Stimulated activated memory B cell treated with anti-CD40 and anti-IgM and Interleukin-4, amounts not matched to agents 10 μg/mL and 1 μg/mL and 100 μg/mL, for 72 hours (primary cell): ENCODE results near the gene PAX5.

Source experiments
- ATAC-seq: fragments of 150-1000 bp; cut with Tn5 transposase; 2 replicates; pipeline ENCODE4 v1.10.0; 2021
- H3K27ac Mint-ChIP-seq: one replicate; pipeline ENCODE4 v1.8.0; 2022; ENCODE audit warnings: mild to moderate bottlenecking, mixed read lengths
- H3K27me3 Mint-ChIP-seq: one replicate; pipeline ENCODE4 v1.8.0; 2022; ENCODE audit warnings: mixed read lengths
- H3K36me3 Mint-ChIP-seq: one replicate; pipeline ENCODE4 v1.8.0; 2022; ENCODE audit warnings: mixed read lengths
- H3K4me1 Mint-ChIP-seq: one replicate; pipeline ENCODE4 v1.8.0; 2022; ENCODE audit warnings: mixed read lengths
- H3K4me3 Mint-ChIP-seq: one replicate; pipeline ENCODE4 v1.8.0; 2022; ENCODE audit warnings: mild to moderate bottlenecking, moderate library complexity, mixed read lengths
- H3K9me3 Mint-ChIP-seq: one replicate; pipeline ENCODE4 v1.8.0; 2022; ENCODE audit warnings: mixed read lengths

Gene PAX5

DNA sequence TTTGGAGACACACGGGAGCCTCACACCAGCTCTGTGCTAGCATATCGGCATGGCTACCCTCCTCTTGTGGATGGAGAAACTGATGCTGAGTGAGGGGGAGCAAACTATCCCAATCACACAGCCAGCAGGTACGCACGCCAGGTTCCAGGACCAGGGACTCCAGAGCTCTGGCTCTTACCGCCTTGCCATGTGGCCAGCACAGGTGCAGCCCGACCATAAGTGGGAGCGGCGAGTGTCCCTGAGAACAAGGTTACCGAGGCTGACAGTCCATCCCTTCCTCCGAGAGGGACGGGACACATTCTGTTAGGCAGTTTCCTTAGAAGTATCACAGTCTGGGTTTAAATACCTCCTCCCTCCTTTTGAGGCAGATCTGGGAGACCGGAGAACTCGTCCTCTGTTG is 86.0 kb downstream of the PAX5 start:
- Mint-ChIP-seq H3K9me3 (no peaks in the 10 kb centered on the region), H3K27me3 (no peaks in the 10 kb centered on the region), H3K4me1 (peaks cover 86% of the 10 kb centered on the region), H3K27ac (peak overlapping the region; percentile 78), H3K4me3 (no peak overlapping the region), H3K36me3 (peaks cover 74% of the 10 kb centered on the region)
- no peak for ATAC-seq

DNA sequence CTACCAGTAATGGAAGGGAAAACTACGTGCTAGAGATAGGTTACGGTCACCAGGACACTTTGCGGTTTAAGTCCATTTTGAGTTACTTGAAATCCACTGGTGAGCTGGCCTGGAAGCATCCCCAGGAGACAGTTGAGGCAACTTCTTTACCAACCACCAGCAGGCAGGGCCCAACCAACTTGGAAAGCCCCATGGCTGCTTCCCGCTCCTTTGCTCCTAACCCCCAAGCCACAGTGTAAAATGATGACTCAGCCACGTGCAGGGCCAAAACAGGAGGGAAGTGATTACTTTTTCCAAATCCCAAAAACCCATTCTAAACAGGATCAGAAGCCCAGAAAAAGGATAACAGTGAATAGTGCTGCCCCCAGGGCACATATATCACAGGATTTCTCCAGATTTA is 87.4 kb downstream of the PAX5 start:
- Mint-ChIP-seq H3K4me3 (no peak overlapping the region), H3K4me1 (peaks cover 84% of the 10 kb centered on the region), H3K27ac (peak overlapping the region; percentile 66), H3K27me3 (no peaks in the 10 kb centered on the region), H3K9me3 (no peaks in the 10 kb centered on the region), H3K36me3 (peaks cover 70% of the 10 kb centered on the region)
- ATAC-seq: no peak

DNA sequence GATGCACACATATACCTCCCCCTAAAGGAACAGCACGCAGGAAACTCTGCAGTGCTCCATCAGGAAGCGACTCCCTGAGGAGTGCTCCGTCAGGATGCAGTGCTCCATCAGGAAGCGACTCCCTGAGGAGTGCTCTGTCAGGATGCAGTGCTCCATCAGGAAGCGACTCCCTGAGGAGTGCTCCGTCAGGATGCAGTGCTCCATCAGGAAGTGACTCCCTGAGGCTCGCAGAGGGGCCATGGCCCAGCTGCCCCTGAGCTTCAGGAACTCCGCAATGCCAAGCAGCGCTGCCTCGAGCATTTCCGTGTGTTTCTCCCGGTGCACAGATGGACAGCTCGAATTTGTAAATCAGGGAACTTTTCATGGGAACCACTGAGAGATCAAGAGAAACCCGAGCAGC is 88.1 kb downstream of the PAX5 start:
- no peak for ATAC-seq
- Mint-ChIP-seq H3K36me3 (peaks cover 73% of the 10 kb centered on the region), H3K9me3 (no peaks in the 10 kb centered on the region), H3K4me1 (peaks cover 84% of the 10 kb centered on the region), H3K27me3 (no peaks in the 10 kb centered on the region), H3K4me3 (no peak overlapping the region), H3K27ac (peak overlapping the region; percentile 66)

DNA sequence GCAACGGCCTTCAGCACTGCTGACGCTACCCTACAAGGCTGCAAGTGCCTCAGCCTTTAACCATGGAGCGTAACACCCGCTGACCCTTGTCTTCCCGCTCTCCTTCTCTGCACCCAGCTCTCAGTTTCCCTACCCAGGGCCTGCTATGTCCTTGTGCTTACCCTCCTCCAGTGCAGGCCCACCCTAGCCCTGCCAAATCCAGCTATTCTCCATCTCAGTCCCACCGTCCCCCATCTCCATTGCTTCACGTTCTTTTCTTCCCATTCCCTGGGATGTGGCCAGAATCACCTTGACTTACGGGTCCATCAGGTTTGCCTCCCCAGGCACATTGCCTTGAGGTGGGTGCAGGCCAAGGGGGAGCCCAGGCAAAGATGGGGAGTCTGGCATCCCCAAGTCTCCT is 91.2 kb downstream of the PAX5 start:
- Mint-ChIP-seq H3K27me3 (no peaks in the 10 kb centered on the region), H3K4me3 (no peak overlapping the region), H3K27ac (peak overlapping the region; percentile 11), H3K36me3 (peaks cover 75% of the 10 kb centered on the region), H3K9me3 (no peaks in the 10 kb centered on the region), H3K4me1 (peaks cover 84% of the 10 kb centered on the region)
- ATAC-seq: no peak

DNA sequence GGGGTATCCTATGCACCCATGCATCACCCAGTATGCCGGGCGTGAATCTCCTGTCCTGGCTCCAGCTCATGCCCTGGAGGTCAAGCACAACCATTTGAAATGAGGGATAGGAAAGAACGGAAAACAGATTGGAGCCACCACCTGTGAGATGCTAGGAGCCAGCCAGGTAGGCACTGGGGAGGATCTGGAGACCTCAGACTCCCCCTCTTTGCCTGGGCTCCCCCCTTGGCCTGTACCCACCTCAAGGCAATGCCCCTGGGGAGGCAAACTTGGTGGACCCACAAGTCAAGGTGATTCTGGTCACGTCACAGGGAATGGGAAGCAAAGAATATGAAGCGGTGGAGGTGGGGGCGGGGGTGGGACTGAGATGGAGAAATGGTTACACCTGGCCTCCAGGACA is 92.6 kb downstream of the PAX5 start:
- Mint-ChIP-seq H3K4me3 (no peak overlapping the region), H3K36me3 (peaks cover 70% of the 10 kb centered on the region), H3K4me1 (peaks cover 86% of the 10 kb centered on the region), H3K27me3 (no peaks in the 10 kb centered on the region), H3K27ac (peak overlapping the region; percentile 91), H3K9me3 (no peaks in the 10 kb centered on the region)
- no peak for ATAC-seq

DNA sequence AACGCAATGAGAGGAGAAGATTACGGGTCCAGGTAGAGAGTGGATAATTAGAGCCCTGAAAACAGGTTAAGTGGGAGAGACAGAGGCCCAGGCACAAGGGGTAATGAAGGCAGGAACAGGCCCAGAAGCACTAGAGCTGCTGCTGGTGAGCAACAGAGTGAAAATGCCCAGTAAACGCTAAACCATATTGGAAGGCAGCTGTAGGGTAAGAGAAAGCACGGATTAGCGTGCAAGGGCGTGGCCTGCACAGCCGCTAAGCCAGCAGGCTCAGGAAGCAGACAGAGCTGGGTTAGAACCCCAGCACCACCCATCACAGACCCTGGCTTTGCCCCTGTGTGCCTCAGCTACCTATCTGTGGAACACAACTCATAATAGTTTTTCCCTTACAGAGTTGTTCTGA is 93.2 kb downstream of the PAX5 start:
- Mint-ChIP-seq H3K4me3 (no peak overlapping the region), H3K36me3 (peaks cover 67% of the 10 kb centered on the region), H3K27me3 (no peaks in the 10 kb centered on the region)

DNA sequence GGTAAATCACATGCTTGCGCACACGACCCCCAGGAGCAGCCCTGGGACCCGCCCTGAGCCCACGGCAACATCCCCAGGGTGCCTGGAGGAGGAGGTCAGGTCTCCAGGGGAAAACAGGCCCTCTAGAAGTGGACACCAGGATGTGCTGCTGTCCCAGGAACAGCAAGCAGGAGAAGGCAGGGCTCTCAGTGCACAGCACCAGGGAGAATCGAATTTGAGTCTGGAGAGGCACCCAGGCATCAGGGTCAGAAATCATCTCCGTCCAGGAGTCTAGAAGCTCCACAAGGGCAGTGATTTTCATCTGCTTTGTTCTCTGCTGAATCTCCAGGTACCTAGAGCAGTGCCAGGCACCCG is 93.6 kb downstream of the PAX5 start:
- Mint-ChIP-seq H3K36me3 (peaks cover 71% of the 10 kb centered on the region), H3K4me3 (no peak overlapping the region), H3K9me3 (no peaks in the 10 kb centered on the region), H3K4me1 (peaks cover 90% of the 10 kb centered on the region), H3K27ac (peak overlapping the region; percentile 91), H3K27me3 (no peaks in the 10 kb centered on the region)
- no peak for ATAC-seq

More for the DNA sequence above, 93.2 kb downstream of the PAX5 start:
- Mint-ChIP-seq H3K27ac (peak overlapping the region; percentile 91), H3K9me3 (no peaks in the 10 kb centered on the region), H3K4me1 (peaks cover 86% of the 10 kb centered on the region)
- ATAC-seq: no peak

DNA sequence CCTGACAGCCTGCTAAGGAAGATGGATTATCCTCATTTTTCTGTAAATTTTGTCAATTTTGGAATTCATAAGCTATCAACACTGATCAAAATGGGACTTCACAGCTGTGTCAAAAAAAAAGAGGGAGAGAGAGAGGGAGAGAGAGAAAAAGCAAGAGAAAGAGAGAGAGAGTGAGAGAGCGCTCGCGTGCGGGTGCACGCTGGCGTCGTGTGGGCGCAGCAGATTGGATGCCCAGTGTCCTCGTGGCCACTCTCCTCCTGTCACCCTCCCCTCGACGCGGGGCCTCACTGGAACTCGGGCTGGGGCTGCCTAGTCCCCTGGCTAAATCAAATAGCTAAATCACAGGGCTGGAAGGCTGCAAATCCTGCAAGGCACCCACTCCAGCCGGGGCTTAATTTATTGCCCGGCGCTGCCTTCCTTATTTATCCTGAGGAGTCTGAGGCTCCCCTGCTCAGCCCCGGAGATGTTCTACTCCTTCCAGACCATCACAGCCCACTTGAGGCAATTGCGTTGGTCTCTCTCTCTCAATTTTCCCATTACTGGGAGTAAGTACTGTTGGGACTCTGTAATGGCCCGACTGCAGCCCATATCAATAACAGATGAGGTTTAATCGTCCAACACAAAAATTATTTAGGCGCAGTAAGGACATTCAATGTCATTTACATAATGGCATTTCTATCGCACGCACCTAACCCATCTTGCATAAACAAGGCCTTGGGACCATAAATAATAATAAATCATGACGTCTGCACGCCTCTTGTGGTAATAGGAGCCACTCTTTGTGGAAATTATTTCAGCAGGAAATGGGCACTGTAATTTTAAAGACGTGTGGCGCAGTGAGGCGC is 94.2 kb downstream of the PAX5 start:
- Mint-ChIP-seq H3K4me1 (peaks cover 93% of the 10 kb centered on the region), H3K36me3 (peaks cover 73% of the 10 kb centered on the region), H3K27me3 (no peaks in the 10 kb centered on the region), H3K27ac (peak overlapping the region; percentile 91), H3K9me3 (no peaks in the 10 kb centered on the region), H3K4me3 (no peak overlapping the region)
- ATAC-seq: no peak

DNA sequence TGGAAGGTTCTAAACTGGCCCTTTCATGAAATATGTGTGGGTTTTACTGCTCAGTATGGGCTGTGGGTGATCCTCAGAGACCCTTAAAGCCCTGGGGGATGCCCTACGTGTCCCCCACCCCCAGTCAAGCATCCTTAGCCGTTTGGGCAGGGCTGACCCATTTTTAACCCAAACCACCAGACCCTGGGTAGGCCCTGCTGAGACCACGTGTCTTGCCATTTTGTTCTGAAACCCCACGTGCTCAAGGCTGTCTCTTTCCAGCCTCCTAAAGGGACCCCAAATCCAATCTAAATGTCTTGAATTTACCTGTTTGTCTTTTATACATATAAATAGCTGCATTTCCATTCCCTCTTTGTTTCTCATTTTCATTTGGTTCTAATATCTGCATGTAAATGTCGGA is 94.9 kb downstream of the PAX5 start:
- Mint-ChIP-seq H3K9me3 (no peaks in the 10 kb centered on the region), H3K27ac (peak overlapping the region; percentile 91), H3K27me3 (no peaks in the 10 kb centered on the region), H3K36me3 (peaks cover 70% of the 10 kb centered on the region), H3K4me1 (peaks cover 93% of the 10 kb centered on the region), H3K4me3 (no peak overlapping the region)
- no peak for ATAC-seq

DNA sequence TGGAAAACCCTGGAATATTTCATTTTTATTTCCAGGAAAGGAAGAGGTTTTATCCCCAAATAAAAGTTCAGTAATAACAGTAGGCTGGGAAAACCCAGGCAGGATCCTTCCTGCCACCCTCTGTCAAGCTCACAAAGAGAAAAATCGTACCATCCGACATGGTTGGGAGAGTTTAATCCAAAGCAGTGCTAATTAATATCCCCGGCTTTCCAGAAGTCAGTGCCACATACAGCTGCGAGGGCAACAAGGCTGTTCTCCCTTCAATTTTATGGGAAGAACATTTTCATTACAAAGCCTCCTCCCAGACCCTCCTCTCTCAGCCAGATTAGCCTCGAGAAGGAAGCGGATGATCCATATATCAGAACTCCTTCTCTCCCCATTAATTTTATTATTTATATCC is 95.5 kb downstream of the PAX5 start:
- Mint-ChIP-seq H3K27ac (peak overlapping the region; percentile 91), H3K4me3 (peak overlapping the region; percentile 29), H3K27me3 (no peaks in the 10 kb centered on the region), H3K4me1 (peaks cover 98% of the 10 kb centered on the region), H3K9me3 (no peaks in the 10 kb centered on the region), H3K36me3 (peaks cover 74% of the 10 kb centered on the region)
- no peak for ATAC-seq

DNA sequence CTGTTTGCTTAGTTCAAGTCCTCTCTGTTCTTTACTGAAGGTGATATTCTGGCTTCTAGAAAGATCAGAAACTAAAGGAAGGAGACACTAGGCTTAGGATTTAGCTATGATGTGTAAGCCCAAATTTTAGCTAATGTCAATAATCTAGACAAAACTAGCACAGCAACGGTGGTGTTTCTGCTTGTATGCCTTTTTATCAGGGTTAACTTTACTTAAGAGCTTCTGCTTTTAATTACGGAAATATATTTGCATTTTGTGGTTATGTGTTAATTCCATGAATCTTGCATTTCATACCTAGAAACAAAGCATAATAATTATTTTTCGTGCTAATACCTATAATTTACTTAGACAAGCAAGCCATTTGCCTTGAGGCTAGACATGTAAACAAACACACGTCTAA is 96.1 kb downstream of the PAX5 start:
- Mint-ChIP-seq H3K9me3 (no peaks in the 10 kb centered on the region), H3K27ac (peak overlapping the region; percentile 91), H3K36me3 (peaks cover 78% of the 10 kb centered on the region), H3K4me3 (no peak overlapping the region), H3K4me1 (peaks cover 98% of the 10 kb centered on the region), H3K27me3 (no peaks in the 10 kb centered on the region)
- no peak for ATAC-seq

DNA sequence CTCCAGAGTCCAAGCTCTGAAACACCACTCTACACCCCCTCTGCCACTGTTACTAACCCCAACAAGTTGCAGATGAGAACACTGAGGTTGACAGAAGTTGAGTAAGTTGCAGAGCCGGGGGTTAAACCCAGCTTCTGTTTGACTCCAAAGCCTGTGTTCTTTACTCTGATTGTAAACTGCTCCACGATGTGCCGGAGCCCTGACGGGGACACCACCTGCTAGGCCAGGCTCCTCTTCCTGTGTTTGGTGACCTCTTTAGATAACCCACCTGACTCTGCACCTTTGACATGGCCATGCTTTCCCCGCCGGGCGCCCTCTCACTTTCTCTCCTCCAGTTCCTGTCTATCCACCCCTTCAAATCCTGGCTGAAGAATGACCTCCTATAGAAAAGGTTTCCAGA is 96.7 kb downstream of the PAX5 start:
- peaks cover 81% of the 10 kb centered on the region for H3K36me3 Mint-ChIP-seq
- H3K9me3 Mint-ChIP-seq: peaks cover 1% of the 10 kb centered on the region
- peaks cover 97% of the 10 kb centered on the region for H3K4me1 Mint-ChIP-seq
- H3K4me3 Mint-ChIP-seq: peak overlapping the region; percentile 19
- no peak for ATAC-seq
- peak overlapping the region; percentile 91 for H3K27ac Mint-ChIP-seq
- no peaks in the 10 kb centered on the region for H3K27me3 Mint-ChIP-seq

DNA sequence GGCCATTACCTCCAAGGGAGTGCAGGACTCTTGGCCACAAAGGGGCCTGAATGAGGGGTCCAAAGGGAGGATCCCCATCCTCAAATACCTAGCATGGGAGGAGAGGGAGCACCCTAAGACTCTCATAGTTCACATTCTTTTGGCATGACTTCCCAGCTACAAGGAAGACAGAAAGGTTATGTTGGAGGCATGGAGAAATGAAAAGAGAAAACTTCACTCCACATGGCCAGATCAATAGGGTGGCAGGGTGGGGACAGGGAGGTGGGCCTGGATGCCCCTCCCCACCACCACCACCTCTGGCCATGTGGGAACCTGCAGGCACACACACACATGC is 97.6 kb downstream of the PAX5 start:
- peaks cover 95% of the 10 kb centered on the region for H3K4me1 Mint-ChIP-seq
- H3K9me3 Mint-ChIP-seq: peaks cover 4% of the 10 kb centered on the region
- peaks cover 82% of the 10 kb centered on the region for H3K36me3 Mint-ChIP-seq
- no peak overlapping the region for H3K4me3 Mint-ChIP-seq
- no peak for ATAC-seq
- H3K27me3 Mint-ChIP-seq: no peaks in the 10 kb centered on the region
- H3K27ac Mint-ChIP-seq: peak overlapping the region; percentile 91

DNA sequence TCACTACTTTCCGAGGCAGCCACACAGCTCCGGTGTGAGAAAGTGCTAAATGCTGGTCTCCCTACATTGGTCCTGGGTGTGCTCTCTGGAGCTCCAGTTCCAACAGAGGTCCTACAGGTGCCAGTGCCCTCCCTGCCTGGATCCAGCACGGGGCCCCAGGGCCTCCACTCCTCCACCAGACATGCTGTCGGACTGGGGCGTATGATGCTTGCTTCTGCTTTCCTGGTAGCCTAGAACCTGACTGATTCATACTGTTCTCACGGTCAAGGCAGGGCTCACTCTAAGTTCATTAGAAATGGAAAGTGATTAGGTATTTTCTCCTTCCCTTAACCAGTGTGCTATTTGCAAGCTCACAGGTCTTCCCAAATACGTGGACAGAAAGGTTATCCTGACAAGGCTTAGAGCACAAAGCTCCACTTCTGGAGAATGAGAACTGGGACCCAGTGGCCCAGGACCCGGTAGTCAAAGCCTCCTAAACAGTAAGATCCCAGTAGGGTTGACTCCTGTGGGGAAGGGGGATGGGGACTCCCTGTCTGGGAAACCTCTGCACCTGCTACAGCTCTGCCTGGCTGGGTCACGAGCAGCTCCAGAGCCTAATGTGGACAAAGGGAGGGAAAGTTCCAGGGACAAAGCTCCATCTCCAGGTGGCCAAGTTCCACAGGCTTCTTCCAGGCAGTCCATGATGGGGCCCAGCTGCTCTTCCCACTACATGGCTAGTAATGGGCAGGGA is 98.1 kb downstream of the PAX5 start:
- peaks cover 82% of the 10 kb centered on the region for H3K36me3 Mint-ChIP-seq
- H3K4me1 Mint-ChIP-seq: peaks cover 93% of the 10 kb centered on the region
- H3K27ac Mint-ChIP-seq: peak overlapping the region; percentile 91
- ATAC-seq: peak; percentile 93
- H3K27me3 Mint-ChIP-seq: no peaks in the 10 kb centered on the region
- H3K4me3 Mint-ChIP-seq: peak overlapping the region; percentile 32
- H3K9me3 Mint-ChIP-seq: peaks cover 4% of the 10 kb centered on the region

DNA sequence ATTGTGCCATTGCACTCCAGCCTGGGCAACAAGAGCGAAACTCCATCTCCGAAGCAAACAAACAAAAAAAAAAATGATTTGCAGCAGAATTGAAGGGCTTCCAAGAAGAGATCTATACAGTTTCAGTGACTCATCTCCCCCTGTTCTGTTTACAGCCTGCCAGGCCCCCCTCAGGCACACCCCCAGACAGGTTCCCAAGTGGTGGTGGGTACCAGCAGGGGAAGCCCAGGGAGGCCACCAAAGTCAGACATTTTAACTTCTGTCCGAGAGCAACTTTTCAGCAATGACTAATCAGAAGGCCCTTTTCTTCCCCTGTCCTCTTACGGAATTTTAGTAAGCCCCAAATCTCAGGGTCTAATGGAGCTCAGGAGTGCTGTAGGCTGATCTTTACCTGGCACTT is 98.7 kb downstream of the PAX5 start:
- H3K4me3 Mint-ChIP-seq: peak overlapping the region; percentile 32
- peak overlapping the region; percentile 91 for H3K27ac Mint-ChIP-seq
- H3K4me1 Mint-ChIP-seq: peaks cover 93% of the 10 kb centered on the region
- H3K36me3 Mint-ChIP-seq: peaks cover 82% of the 10 kb centered on the region
- peak; percentile 70 for ATAC-seq
- peaks cover 4% of the 10 kb centered on the region for H3K9me3 Mint-ChIP-seq
- H3K27me3 Mint-ChIP-seq: no peaks in the 10 kb centered on the region

DNA sequence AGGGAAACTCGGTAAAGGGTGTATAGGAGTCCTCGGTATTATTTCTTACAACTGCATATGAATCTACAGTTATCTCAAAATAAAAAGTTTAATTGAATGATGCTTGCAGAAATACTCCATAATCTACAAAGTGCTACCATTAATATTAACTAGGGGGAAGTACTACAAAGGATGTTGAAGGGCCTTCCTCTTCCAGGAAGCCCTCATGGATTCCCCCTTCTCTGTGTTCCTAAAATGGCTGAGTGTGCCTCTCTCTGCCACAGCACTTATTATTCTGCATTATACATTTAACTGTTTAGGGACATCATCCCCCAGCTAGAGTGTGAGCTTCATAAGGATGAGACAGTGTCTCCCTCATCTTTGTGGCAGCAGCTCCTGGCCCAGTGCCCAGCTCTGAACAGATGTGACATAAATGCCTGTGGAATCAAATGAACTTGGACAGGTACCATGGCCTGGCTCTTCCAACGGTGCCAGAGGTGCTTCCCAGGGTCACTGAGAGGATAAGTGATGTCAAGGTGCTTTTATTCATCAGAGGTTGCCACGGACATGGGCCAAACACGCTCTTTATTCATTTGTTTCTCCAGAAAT is 99.5 kb downstream of the PAX5 start:
- Mint-ChIP-seq H3K36me3 (peaks cover 82% of the 10 kb centered on the region), H3K4me1 (peaks cover 93% of the 10 kb centered on the region), H3K27me3 (no peaks in the 10 kb centered on the region), H3K4me3 (peak overlapping the region; percentile 32), H3K9me3 (peaks cover 4% of the 10 kb centered on the region), H3K27ac (peak overlapping the region; percentile 91)
- ATAC-seq: no peak
